OCI-LY3 (cell line): ENCODE results near the gene STMND1.

Source experiments
- H2AFZ ChIP-seq: fragments of 200-600, 300-600 bp; shearing (Covaris generic); 2 replicates; pipeline ENCODE4 v1.6.0; 2014; ENCODE audit warnings: antibody characterized with exemption, low read depth, low read length
- H3K27ac ChIP-seq: fragments of 200-600, 300-600 bp; sonication (generic); 2 replicates; pipeline ENCODE4 v1.5.1; 2014; ENCODE audit warnings: mild to moderate bottlenecking, low read length, moderate library complexity, mixed read lengths
- H3K27me3 ChIP-seq: fragments of 200-600, 300-600 bp; sonication (generic); 2 replicates; pipeline ENCODE4 v1.6.1; 2014; ENCODE audit warnings: low read depth, low read length, mixed read lengths
- H3K36me3 ChIP-seq: fragments of 200-600, 300-600 bp; sonication (generic); replicated peaks from 2 replicates; pipeline ENCODE3; 2014; ENCODE audit warnings: low read depth, low read length, mixed read lengths
- H3K4me1 ChIP-seq: fragments of 300-600, 200-600 bp; sonication (generic); 2 replicates; pipeline ENCODE4 v1.6.1; 2014; ENCODE audit warnings: low read length, mixed read lengths
- H3K4me2 ChIP-seq: fragments of 200-600, 300-600 bp; sonication (generic); 2 replicates; pipeline ENCODE4 v1.6.1; 2014; ENCODE audit warnings: low read length, mixed read lengths
- H3K4me3 ChIP-seq: fragments of 300-600, 200-600 bp; sonication (generic); 2 replicates; pipeline ENCODE4 v1.5.1; 2014; ENCODE audit warnings: antibody characterized with exemption, mild to moderate bottlenecking, low read length, moderate library complexity
- H3K79me2 ChIP-seq: fragments of 300-600, 200-600 bp; shearing (Covaris generic); 2 replicates; pipeline ENCODE4 v1.6.1; 2014; ENCODE audit warnings: mild to moderate bottlenecking, low read length, mixed read lengths
- H3K9ac ChIP-seq: fragments of 300-600, 200-600 bp; shearing (Covaris generic); 2 replicates; pipeline ENCODE4 v1.6.0; 2014; ENCODE audit warnings: mild to moderate bottlenecking, low read length, moderate library complexity
- H3K9me3 ChIP-seq: fragments of 200-600, 300-600 bp; shearing (Covaris generic); 2 replicates; pipeline ENCODE4 v1.6.1; 2014; ENCODE audit warnings: low read length, mixed read lengths; ENCODE audit not compliant: insufficient read depth
- H4K20me1 ChIP-seq: fragments of 200-600, 300-600 bp; sonication (generic); 2 replicates; pipeline ENCODE4 v1.6.1; 2016; ENCODE audit warnings: low read length, mixed read lengths; ENCODE audit not compliant: insufficient read depth
- CTCF ChIP-seq: fragments of 200-600, 300-600 bp; sonication (generic); IDR thresholded peaks from 2 replicates; pipeline ENCODE4 v1.5.1; 2014; ENCODE audit warnings: antibody characterized with exemption, low read length, low read depth
- EZH2phosphoT487 ChIP-seq: fragments of 200-600 bp; shearing (Covaris generic); IDR thresholded peaks from 2 replicates; pipeline ENCODE4 v1.6.1; 2018; ENCODE audit warnings: antibody characterized with exemption, mixed run types, low read depth

The STMND1 gene

GRCh38 chr6:17179530-17180073 is 77.8 kb downstream of the STMND1 start:
- Histone ChIP-seq H3K9me3 (no peaks in the 10 kb centered on the region), H3K4me2 (no peak overlapping the region), H3K27ac (no peak overlapping the region), H3K36me3 (no peaks in the 10 kb centered on the region), H3K9ac (no peak overlapping the region), H3K79me2 (no peaks in the 10 kb centered on the region), H3K27me3 (no peaks in the 10 kb centered on the region), H4K20me1 (no peaks in the 10 kb centered on the region), H2AFZ (no peak overlapping the region), H3K4me1 (no peaks in the 10 kb centered on the region), H3K4me3 (no peak overlapping the region)
- TF ChIP-seq EZH2phosphoT487 (no peak), CTCF (no peak)
